ENCODE data around the gene PTBP2.
"Not testable (repeated sequence)": the region's sequence is repeated elsewhere in the genome, so short reads cannot be mapped to it uniquely, and the experiment has no call there.

PTBP2 gene

GRCh38 chr1:96782856-96783255, 61.3 kb downstream of the PTBP2 start:
- no peak overlapping the region for H3K27ac ChIP-seq (ENCODE audit: low read depth, low read length)

GRCh38 chr1:96790599-96790998, 69.0 kb downstream of the PTBP2 start:
- Histone ChIP-seq H3K27me3 (ENCODE audit: low read length) (no peaks in the 10 kb centered on the region), H3K4me2 (ENCODE audit: low read depth, low read length, poor library complexity, severe bottlenecking) (no peak overlapping the region), H3K79me2 (ENCODE audit: insufficient read depth, low read length) (no peaks in the 10 kb centered on the region), H3K9ac (ENCODE audit: low read length) (no peak overlapping the region), H3K27ac (ENCODE audit: low read depth, low read length) (no peak overlapping the region), H3K4me3 (ENCODE audit: insufficient read depth, low read length, poor library complexity, severe bottlenecking) (no peak overlapping the region), H3K36me3 (ENCODE audit: low read length) (peaks cover 54% of the 10 kb centered on the region), H3F3A (ENCODE audit: insufficient read depth) (0 out of 2 replicates have a peak, but pooled peaks cover 5% of the 10 kb centered on the region), H3K9me3 (ENCODE audit: insufficient read depth, low read length) (no peaks in the 10 kb centered on the region), H2AFZ (ENCODE audit: low read depth, low read length, severe bottlenecking) (no peak overlapping the region), H4K20me1 (ENCODE audit: low read depth, low read length) (no peaks in the 10 kb centered on the region), H3K9me2 (replicated peaks; ENCODE audit: insufficient read depth, low read length) (no peaks in the 10 kb centered on the region)
- TF ChIP-seq CTCF (IDR thresholded peaks at IDR 0.05; ENCODE audit: insufficient read depth, low read length, poor library complexity, severe bottlenecking) (no peak), EZH2phosphoT487 (conservative IDR thresholded peaks at IDR 0.05; ENCODE audit: low read length) (no peak)

More at GRCh38 chr1:96782856-96783255, 61.3 kb downstream of the PTBP2 start:
- H4K20me1 ChIP-seq (ENCODE audit: low read depth, low read length) = no peaks in the 10 kb centered on the region
- H3K79me2 ChIP-seq (ENCODE audit: insufficient read depth, low read length) = no peaks in the 10 kb centered on the region; the same call in 1 of the 2 replicates
- no peak overlapping the region for H3K4me2 ChIP-seq (ENCODE audit: low read depth, low read length, poor library complexity, severe bottlenecking)
- no peaks in the 10 kb centered on the region for H3K27me3 ChIP-seq (ENCODE audit: low read length)
- H3F3A ChIP-seq (ENCODE audit: insufficient read depth) = 0 out of 2 replicates have a peak, but pooled peaks cover 5% of the 10 kb centered on the region
- no peaks in the 10 kb centered on the region for H3K9me3 ChIP-seq (ENCODE audit: insufficient read depth, low read length)
- TF ChIP-seq EZH2phosphoT487 (conservative IDR thresholded peaks at IDR 0.05; ENCODE audit: low read length) (no peak), CTCF (IDR thresholded peaks at IDR 0.05; ENCODE audit: insufficient read depth, low read length, poor library complexity, severe bottlenecking) (no peak)
- no peak overlapping the region for H3K4me3 ChIP-seq (ENCODE audit: insufficient read depth, low read length, poor library complexity, severe bottlenecking)
- no peak overlapping the region for H2AFZ ChIP-seq (ENCODE audit: low read depth, low read length, severe bottlenecking)
- no peak overlapping the region for H3K9ac ChIP-seq (ENCODE audit: low read length)
- peaks cover 60% of the 10 kb centered on the region for H3K36me3 ChIP-seq (ENCODE audit: low read length)
- H3K9me2 ChIP-seq (replicated peaks; ENCODE audit: insufficient read depth, low read length) = no peaks in the 10 kb centered on the region

- Histone ChIP-seq H3K36me3 (ENCODE audit: low read length) (peaks cover 40% of the 10 kb centered on the region; the same call in 1 of the 2 replicates), H2AFZ (ENCODE audit: low read depth, low read length, severe bottlenecking) (no peak overlapping the region), H3K4me2 (ENCODE audit: low read depth, low read length, poor library complexity, severe bottlenecking) (no peak overlapping the region), H3K9ac (ENCODE audit: low read length) (no peak overlapping the region), H3K27ac (ENCODE audit: low read depth, low read length) (no peak overlapping the region), H4K20me1 (ENCODE audit: low read depth, low read length) (no peaks in the 10 kb centered on the region), H3K27me3 (ENCODE audit: low read length) (no peaks in the 10 kb centered on the region), H3K79me2 (ENCODE audit: insufficient read depth, low read length) (no peaks in the 10 kb centered on the region), H3K9me3 (ENCODE audit: insufficient read depth, low read length) (no peaks in the 10 kb centered on the region), H3K9me2 (replicated peaks; ENCODE audit: insufficient read depth, low read length) (no peaks in the 10 kb centered on the region), H3F3A (ENCODE audit: insufficient read depth) (no peaks in the 10 kb centered on the region), H3K4me3 (ENCODE audit: insufficient read depth, low read length, poor library complexity, severe bottlenecking) (no peak overlapping the region)
- TF ChIP-seq CTCF (IDR thresholded peaks at IDR 0.05; ENCODE audit: insufficient read depth, low read length, poor library complexity, severe bottlenecking) (no peak), EZH2phosphoT487 (conservative IDR thresholded peaks at IDR 0.05; ENCODE audit: low read length) (no peak)
These were observed 70.6 kb downstream of the PTBP2 start for GRCh38 chr1:96792220-96792619.

- H3K36me3 ChIP-seq (ENCODE audit: low read length); H3K79me2 ChIP-seq (ENCODE audit: insufficient read depth, low read length); H3K27me3 ChIP-seq (ENCODE audit: low read length); H3F3A ChIP-seq (ENCODE audit: insufficient read depth); H3K4me3 ChIP-seq (ENCODE audit: insufficient read depth, low read length, poor library complexity, severe bottlenecking); H3K4me2 ChIP-seq (ENCODE audit: low read depth, low read length, poor library complexity, severe bottlenecking); H3K27ac ChIP-seq (ENCODE audit: low read depth, low read length); H3K9ac ChIP-seq (ENCODE audit: low read length); H4K20me1 ChIP-seq (ENCODE audit: low read depth, low read length); H3K9me3 ChIP-seq (ENCODE audit: insufficient read depth, low read length); H3K9me2 ChIP-seq (replicated peaks; ENCODE audit: insufficient read depth, low read length); H2AFZ ChIP-seq (ENCODE audit: low read depth, low read length, severe bottlenecking): not testable (repeated sequence)
These were observed 80.1 kb downstream of the PTBP2 start for GRCh38 chr1:96801696-96802095.
